MM.1S (cell line): ENCODE measurements around the gene MBTD1.
"Not testable (repeated sequence)": the region's sequence is repeated elsewhere in the genome, so short reads cannot be mapped to it uniquely, and the experiment has no call there.

Experiments used
- DNase-seq: peaks from one replicate; pipeline ENCODE4 v3.0.0-alpha.2; 2015
- H2AFZ ChIP-seq: fragments of 300-600 bp; sonication (generic); 2 replicates; pipeline ENCODE4 v1.6.0; 2016; ENCODE audit warnings: antibody characterized with exemption, low read length
- H3F3A ChIP-seq: fragments of 300-600 bp; sonication (generic); 2 replicates; pipeline ENCODE4 v1.6.1; 2016; ENCODE audit warnings: mild to moderate bottlenecking, antibody characterized with exemption, low read length, moderate library complexity, mixed read lengths; ENCODE audit not compliant: insufficient read depth
- H3K27ac ChIP-seq: fragments of 300-600 bp; sonication (generic); 2 replicates; pipeline ENCODE4 v1.5.1; 2016; ENCODE audit warnings: mild to moderate bottlenecking, low read length
- H3K27me3 ChIP-seq: fragments of 300-600 bp; sonication (generic); replicated peaks from 2 replicates; pipeline ENCODE4 v1.6.0; 2016; ENCODE audit warnings: low read length; ENCODE audit not compliant: insufficient read depth
- H3K36me3 ChIP-seq: fragments of 300-600 bp; sonication (generic); replicated peaks from 2 replicates; pipeline ENCODE4 v1.6.1; 2016; ENCODE audit warnings: mild to moderate bottlenecking, low read length, mixed read lengths; ENCODE audit not compliant: insufficient read depth
- H3K4me1 ChIP-seq: fragments of 300-600 bp; sonication (generic); 2 replicates; pipeline ENCODE4 v1.6.1; 2016; ENCODE audit warnings: low read length, mixed read lengths
- H3K4me2 ChIP-seq: fragments of 300-600 bp; sonication (generic); 2 replicates; pipeline ENCODE4 v1.6.0; 2016; ENCODE audit warnings: low read depth, low read length
- H3K4me3 ChIP-seq: fragments of 300-600 bp; sonication (generic); 2 replicates; pipeline ENCODE4 v1.5.1; 2016; ENCODE audit warnings: low read length, mixed read lengths
- H3K79me2 ChIP-seq: fragments of 300-600 bp; sonication (generic); 2 replicates; pipeline ENCODE4 v1.6.1; 2016; ENCODE audit warnings: mixed run types, low read length, mixed read lengths
- H3K9ac ChIP-seq: fragments of 300-600 bp; sonication (generic); 2 replicates; pipeline ENCODE4 v1.6.1; 2016; ENCODE audit warnings: low read length, mixed read lengths
- H3K9me2 ChIP-seq: fragments of 300-600 bp; sonication (generic); replicated peaks from 2 replicates; pipeline ENCODE4 v1.6.1; 2016; ENCODE audit warnings: mild to moderate bottlenecking, low read length, mixed read lengths; ENCODE audit not compliant: insufficient read depth
- H3K9me3 ChIP-seq: fragments of 300-600 bp; sonication (generic); replicated peaks from 2 replicates; pipeline ENCODE4 v1.6.1; 2016; ENCODE audit warnings: mild to moderate bottlenecking, low read length, mixed read lengths; ENCODE audit not compliant: insufficient read depth
- H4K20me1 ChIP-seq: fragments of 300-600 bp; sonication (generic); 2 replicates; pipeline ENCODE4 v1.6.1; 2016; ENCODE audit warnings: mild to moderate bottlenecking, low read length, moderate library complexity, mixed read lengths; ENCODE audit not compliant: insufficient read depth
- CTCF ChIP-seq: fragments of 300-600 bp; sonication (generic); IDR thresholded peaks from 2 replicates; pipeline ENCODE4 v1.5.1; 2016; ENCODE audit warnings: antibody characterized with exemption, low read length, mixed read lengths
- EZH2 ChIP-seq: fragments of 300-600 bp; sonication (generic); optimal IDR thresholded peaks from 2 replicates; pipeline ENCODE3; 2017; ENCODE audit warnings: low read depth, mild to moderate bottlenecking, antibody characterized with exemption, low read length, mixed read lengths
- EZH2phosphoT487 ChIP-seq: fragments of 300-600 bp; sonication (generic); IDR thresholded peaks from 2 replicates; pipeline ENCODE4 v1.6.1; 2018; ENCODE audit warnings: antibody characterized with exemption, low read length

Gene MBTD1

GRCh38 chr17:51270636-51271035 is 10.8 kb upstream of the MBTD1 start:
- no peak for TF ChIP-seq EZH2phosphoT487
- H3K36me3 ChIP-seq: peaks cover 14% of the 10 kb centered on the region
- H3K9ac ChIP-seq: no peak overlapping the region
- no peak overlapping the region for H3K4me3 ChIP-seq
- H3K27ac ChIP-seq: no peak overlapping the region
- H2AFZ ChIP-seq: no peak overlapping the region
- H3K27me3 ChIP-seq: no peaks in the 10 kb centered on the region
- no peak overlapping the region for H3K4me2 ChIP-seq
- H3K9me3 ChIP-seq: no peaks in the 10 kb centered on the region
- no peaks in the 10 kb centered on the region for H3K9me2 ChIP-seq
- H4K20me1 ChIP-seq: peaks cover 3% of the 10 kb centered on the region; the same call in 1 of the 2 replicates
- no peaks in the 10 kb centered on the region for H3F3A ChIP-seq
- DNase-seq: no peak
- H3K79me2 ChIP-seq: peaks cover 58% of the 10 kb centered on the region
- H3K4me1 ChIP-seq: no peaks in the 10 kb centered on the region

- Histone ChIP-seq H2AFZ (no peak overlapping the region), H3K27ac (no peak overlapping the region), H3K36me3 (peaks cover 12% of the 10 kb centered on the region), H3K4me2 (no peak overlapping the region), H3K9ac (no peak overlapping the region), H3K4me3 (no peak overlapping the region), H3K27me3 (no peaks in the 10 kb centered on the region), H4K20me1 (peaks cover 3% of the 10 kb centered on the region; the same call in 1 of the 2 replicates), H3K79me2 (peaks cover 59% of the 10 kb centered on the region), H3K4me1 (no peaks in the 10 kb centered on the region), H3F3A (no peaks in the 10 kb centered on the region), H3K9me2 (no peaks in the 10 kb centered on the region), H3K9me3 (no peaks in the 10 kb centered on the region)
- TF ChIP-seq CTCF (no peak), EZH2 (no peak), EZH2phosphoT487 (no peak)
- DNase-seq: no peak
Observed at GRCh38 chr17:51269991-51270390, 10.1 kb upstream of the MBTD1 start.

- not testable (repeated sequence) for H2AFZ ChIP-seq, H3F3A ChIP-seq, H3K9ac ChIP-seq, H3K4me2 ChIP-seq, H3K9me2 ChIP-seq, DNase-seq, H3K4me3 ChIP-seq, H3K9me3 ChIP-seq, H3K27me3 ChIP-seq, H3K27ac ChIP-seq
- Histone ChIP-seq H3K4me1 (peaks cover 13% of the 10 kb centered on the region), H4K20me1 (peaks cover 12% of the 10 kb centered on the region; the same call in 1 of the 2 replicates), H3K79me2 (peaks cover 82% of the 10 kb centered on the region), H3K36me3 (peaks cover 16% of the 10 kb centered on the region; the same call in 1 of the 2 replicates)
Observed at GRCh38 chr17:51264466-51264865, 4.6 kb upstream of the MBTD1 start.

GRCh38 chr17:51263006-51263405 is 3.2 kb upstream of the MBTD1 start:
- Histone ChIP-seq H4K20me1 (peaks cover 12% of the 10 kb centered on the region; the same call in 1 of the 2 replicates), H3F3A (peaks cover 4% of the 10 kb centered on the region; the same call in 1 of the 2 replicates), H3K9ac (no peak overlapping the region), H3K27ac (no peak overlapping the region), H3K27me3 (no peaks in the 10 kb centered on the region), H3K4me1 (peaks cover 23% of the 10 kb centered on the region), H3K4me2 (no peak overlapping the region), H2AFZ (no peak overlapping the region), H3K79me2 (peaks cover 85% of the 10 kb centered on the region), H3K4me3 (no peak overlapping the region), H3K9me3 (no peaks in the 10 kb centered on the region), H3K9me2 (no peaks in the 10 kb centered on the region), H3K36me3 (peaks cover 16% of the 10 kb centered on the region; the same call in 1 of the 2 replicates)
- DNase-seq: no peak
- no peak for TF ChIP-seq CTCF
- TF ChIP-seq EZH2: no peak
- TF ChIP-seq EZH2phosphoT487: no peak
